ENCODE results near the gene TYSND1.
"Not testable (repeated sequence)": the region's sequence is repeated elsewhere in the genome, so short reads cannot be mapped to it uniquely, and the experiment has no call there.

The TYSND1 gene

GRCh38 chr10:70106958-70107791 lies 39.3 kb downstream of the TYSND1 start:
- DNase-seq, result peak in 1 of 2 donors; percentile 17

GRCh38 chr10:70101668-70102067 lies 44.8 kb downstream of the TYSND1 start:
- no peak for DNase-seq

- DNase-seq, result not testable (repeated sequence)
Measured at GRCh38 chr10:70101068-70101562, 45.4 kb downstream of the TYSND1 start.

- DNase-seq, result no peak
Measured at GRCh38 chr10:70098271-70098670, 48.2 kb downstream of the TYSND1 start.

GRCh38 chr10:70097459-70097858 lies 49.0 kb downstream of the TYSND1 start:
- no peak for DNase-seq

- no peak for DNase-seq
Measured at GRCh38 chr10:70096705-70097420, 49.6 kb downstream of the TYSND1 start.

GRCh38 chr10:70096016-70096704 lies 50.3 kb downstream of the TYSND1 start:
- DNase-seq, result no peak

- no peak for DNase-seq
Measured at GRCh38 chr10:70094250-70094649, 52.2 kb downstream of the TYSND1 start.

GRCh38 chr10:70093335-70093944 lies 53.1 kb downstream of the TYSND1 start:
- peak in 1 of 2 donors; percentile 59 for DNase-seq

- no peak for DNase-seq
Measured at GRCh38 chr10:70092389-70092718, 54.1 kb downstream of the TYSND1 start.

GRCh38 chr10:70090951-70091350 lies 55.5 kb downstream of the TYSND1 start:
- DNase-seq, result no peak

GRCh38 chr10:70090013-70090412 lies 56.5 kb downstream of the TYSND1 start:
- DNase-seq, result no peak

GRCh38 chr10:70088308-70088698 lies 58.2 kb downstream of the TYSND1 start:
- DNase-seq, result no peak

All from CD4-positive, alpha-beta T cell treated with Interferon alpha-2 for 1 hour (primary cell).